D721Med (cell line): ENCODE results near the gene NOP53.
"Not testable (repeated sequence)": the region's sequence is repeated elsewhere in the genome, so short reads cannot be mapped to it uniquely, and the experiment has no call there.

ENCODE experiments used
- DNase-seq: peaks from one replicate; pipeline ENCODE4 v3.0.0; 2011; ENCODE audit warnings: low spot score; ENCODE audit not compliant: insufficient read length
- FAIRE-seq: peaks from 2 replicates; lab custom pipeline; 2011; peaks lifted over from hg19 to GRCh38; lab: Jason Lieb, UNC
- CTCF ChIP-seq: IDR thresholded peaks from 2 replicates; pipeline ENCODE4 v1.5.1; 2012; ENCODE audit warnings: mild to moderate bottlenecking, control low read depth; ENCODE audit not compliant: insufficient read depth; ENCODE audit errors: missing control alignments

NOP53 gene

GRCh38 chr19:47776568-47776967, 31.2 kb downstream of the NOP53 start:
- DNase-seq (no peak), FAIRE-seq (no peak)
- no peak for TF ChIP-seq CTCF

- not testable (repeated sequence) for FAIRE-seq, DNase-seq
Measured at GRCh38 chr19:47777245-47778048, 32.1 kb downstream of the NOP53 start.

DNA sequence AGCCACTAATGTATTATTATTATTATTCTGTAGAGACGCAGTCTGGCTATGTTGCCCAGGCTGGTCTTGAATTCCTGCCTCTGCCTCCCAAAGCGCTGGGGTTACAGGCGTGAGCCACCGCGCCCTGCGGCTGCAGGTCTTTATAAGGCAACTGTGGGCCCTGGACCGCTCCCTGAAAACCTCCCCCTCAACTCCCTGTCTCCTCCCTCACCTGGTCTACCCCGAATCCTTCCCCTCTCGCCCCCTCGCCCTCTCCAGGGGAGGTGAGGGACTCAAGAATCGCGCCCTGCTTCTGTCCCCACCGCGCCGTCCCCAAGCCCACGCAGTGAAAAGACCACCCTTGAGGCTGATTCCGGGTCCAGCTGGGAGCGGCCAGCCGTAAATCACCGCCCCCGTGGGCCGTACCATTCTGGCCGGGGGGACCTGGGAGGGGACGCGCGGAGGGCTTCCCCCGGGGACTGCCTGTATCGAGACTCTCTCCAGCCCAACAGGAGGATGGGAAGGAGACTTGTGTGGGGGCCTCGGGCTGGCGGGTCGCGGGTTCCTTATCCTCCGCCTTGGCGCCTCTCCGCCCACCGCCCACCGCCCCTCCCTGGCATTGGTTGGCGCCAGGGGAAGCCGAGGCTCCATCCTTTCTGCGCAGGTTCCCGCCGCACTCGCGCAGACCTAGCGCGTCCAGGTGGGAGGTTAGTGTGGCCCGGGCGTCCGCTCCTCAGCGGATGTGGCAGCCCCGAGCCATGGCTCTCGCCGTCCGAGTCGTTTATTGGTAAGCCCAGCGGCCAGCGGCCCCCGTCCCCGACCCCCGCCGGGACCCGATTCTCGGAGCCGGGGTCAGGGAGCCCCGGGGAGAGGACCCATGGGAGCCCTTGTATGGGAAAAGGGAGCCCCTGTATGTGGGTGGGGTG, 33.0 kb downstream of the NOP53 start, which contains the start of gene SELENOW:
SELENOW (plus strand) TSS at position 655 of the 905 bp plus-strand sequence; CDS start at position 738, 83 bp downstream.
- no peak for TF ChIP-seq CTCF

DNA sequence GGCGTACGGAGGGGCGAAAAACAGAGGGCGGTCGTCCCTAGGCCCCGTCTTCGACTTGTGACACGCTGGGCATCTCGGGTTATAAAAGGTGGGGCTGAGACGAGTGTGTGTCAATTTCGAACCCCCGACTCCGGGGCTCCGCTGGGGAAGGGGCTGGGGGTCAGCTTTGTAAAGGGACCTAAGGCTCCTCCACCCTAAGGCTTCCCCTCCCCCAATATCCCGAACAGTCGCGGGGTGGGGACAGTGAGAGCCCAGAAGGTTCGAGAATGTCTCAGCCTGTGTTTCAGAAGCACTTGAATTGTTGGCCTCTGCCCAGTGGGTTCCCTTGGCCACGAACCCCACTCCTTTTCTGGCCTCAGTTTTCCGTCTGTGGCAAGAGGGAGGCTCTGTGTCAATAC, 33.6 kb downstream of the NOP53 start:
- no peak for TF ChIP-seq CTCF
- no peak for DNase-seq
- no peak for FAIRE-seq

More for the DNA sequence above, 33.0 kb downstream of the NOP53 start, which contains the start of gene SELENOW:
- FAIRE-seq (no peak), DNase-seq (peak; percentile 91)

DNA sequence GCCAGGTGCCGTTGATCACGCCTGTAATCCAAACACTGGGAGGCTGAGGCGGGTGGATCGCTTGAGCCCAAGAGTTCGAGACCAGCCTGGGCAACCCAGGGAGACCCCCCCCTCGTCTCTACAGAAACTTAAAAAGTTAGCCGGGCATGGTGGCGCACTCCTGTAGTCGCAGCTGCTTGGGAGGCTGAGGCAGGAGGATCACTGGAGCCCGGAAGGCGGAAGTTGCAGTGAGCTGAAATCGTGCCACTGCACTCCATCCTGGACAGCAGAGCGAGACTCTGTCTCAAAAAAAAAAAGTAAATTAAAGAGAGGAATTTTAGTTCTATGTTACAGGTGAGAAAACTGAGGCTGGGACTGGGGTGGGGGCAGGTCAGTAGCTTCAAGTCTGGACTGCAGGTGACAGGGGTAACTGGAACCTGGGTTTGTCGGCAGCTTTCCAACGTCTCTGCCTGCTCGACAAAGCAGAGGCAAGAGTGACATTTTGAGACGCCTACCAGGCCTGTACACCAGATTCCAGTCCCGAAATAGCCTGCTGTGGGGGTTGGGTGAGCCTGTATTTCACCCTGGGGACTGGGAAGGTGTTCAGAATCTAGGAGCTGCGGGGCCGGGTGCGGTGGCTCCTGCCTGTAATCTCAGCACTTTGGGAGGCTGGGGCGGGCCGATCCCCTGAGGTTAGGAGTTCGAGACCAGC, 34.3 kb downstream of the NOP53 start:
- FAIRE-seq (no peak), DNase-seq (no peak)
- no peak for TF ChIP-seq CTCF

- DNase-seq (no peak), FAIRE-seq (no peak)
- no peak for TF ChIP-seq CTCF
Measured at GRCh38 chr19:47780215-47780551, 34.8 kb downstream of the NOP53 start.

DNA sequence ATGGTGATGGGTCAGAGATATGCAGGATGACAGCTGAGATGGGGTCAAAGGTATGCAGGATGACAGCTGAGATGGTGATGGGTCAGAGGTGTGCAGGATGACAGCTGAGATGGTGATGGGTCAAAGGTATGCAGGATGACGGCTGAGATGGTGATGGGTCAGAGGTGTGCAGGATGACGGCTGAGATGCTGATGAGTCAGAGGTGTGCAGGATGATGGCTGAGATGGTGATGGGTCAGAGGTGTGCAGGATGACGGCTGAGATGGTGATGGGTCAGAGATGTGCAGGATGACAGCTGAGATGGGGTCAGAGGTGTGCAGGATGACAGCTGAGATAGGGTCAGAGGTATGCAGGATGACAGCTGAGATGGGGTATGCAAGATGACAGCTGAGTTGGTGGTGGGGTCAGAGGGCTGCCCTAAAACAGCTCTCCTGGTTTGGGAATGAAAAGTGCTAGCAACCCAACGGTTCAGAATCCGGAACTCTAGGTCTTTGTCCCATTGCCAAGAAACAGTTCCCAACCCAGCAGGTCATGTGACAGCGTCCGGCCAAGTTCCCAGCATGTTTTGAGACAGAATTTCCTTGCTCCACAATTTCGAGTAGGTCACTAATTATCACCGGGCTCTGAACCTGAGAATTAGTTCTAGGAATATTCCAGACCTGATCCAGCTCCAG, 36.4 kb downstream of the NOP53 start:
- no peak for TF ChIP-seq CTCF
- FAIRE-seq: no peak
- no peak for DNase-seq
